Dermis blood vessel endothelial cell (primary cell): ENCODE results near the gene MCOLN2. TPM values are rescaled to one million over a fixed set of nuclear protein-coding genes. Genes with fewer than 3 reads are reported as not detected.

Experiments used
- DNase-seq: peaks from one replicate; pipeline ENCODE4 v3.0.0; 2010
- total RNA-seq: library from RNA; depleted of rRNA; stranded (reverse); fragments of >200 nt; gene quantifications from 2 replicates; pipeline ENCODE4 v1.2.3, GENCODE V29; 2014

Gene MCOLN2
- total RNA-seq, 1 donor from 2014 or later, result not detected

GRCh38 chr1:84985365-84985764, 11.5 kb downstream of the MCOLN2 start:
- DNase-seq, result no peak

- no peak for DNase-seq
Measured at GRCh38 chr1:84982395-84982794, 14.5 kb downstream of the MCOLN2 start.

GRCh38 chr1:84975035-84975434, 21.9 kb downstream of the MCOLN2 start:
- DNase-seq, result no peak

GRCh38 chr1:84973498-84974334, 23.2 kb downstream of the MCOLN2 start:
- DNase-seq, result no peak

GRCh38 chr1:84972377-84972987, 24.4 kb downstream of the MCOLN2 start:
- DNase-seq, result peak; percentile 19

GRCh38 chr1:84971957-84972356, 25.0 kb downstream of the MCOLN2 start:
- no peak for DNase-seq

GRCh38 chr1:84969489-84970250, 27.2 kb downstream of the MCOLN2 start:
- no peak for DNase-seq

- no peak for DNase-seq
Measured at GRCh38 chr1:84968865-84969264, 28.0 kb downstream of the MCOLN2 start.

- no peak for DNase-seq
Measured at GRCh38 chr1:84968101-84968500, 28.8 kb downstream of the MCOLN2 start.

GRCh38 chr1:84967666-84968065, 29.2 kb downstream of the MCOLN2 start:
- DNase-seq, result no peak

GRCh38 chr1:84963021-84963420, 33.9 kb downstream of the MCOLN2 start:
- DNase-seq, result no peak

GRCh38 chr1:84961316-84961715, 35.6 kb downstream of the MCOLN2 start:
- no peak for DNase-seq

GRCh38 chr1:84960371-84960770, 36.5 kb downstream of the MCOLN2 start:
- DNase-seq, result no peak

- DNase-seq, result no peak
Measured at GRCh38 chr1:84959294-84959693, 37.6 kb downstream of the MCOLN2 start.

- no peak for DNase-seq
Measured at GRCh38 chr1:84957966-84958365, 38.9 kb downstream of the MCOLN2 start.

GRCh38 chr1:84956655-84957054, 40.3 kb downstream of the MCOLN2 start:
- no peak for DNase-seq

- no peak for DNase-seq
Measured at GRCh38 chr1:84956097-84956496, 40.8 kb downstream of the MCOLN2 start.

- no peak for DNase-seq
Measured at GRCh38 chr1:84949664-84950063, 47.2 kb downstream of the MCOLN2 start.

- DNase-seq, result no peak
Measured at GRCh38 chr1:84947536-84948410, 49.1 kb downstream of the MCOLN2 start.

- no peak for DNase-seq
Measured at GRCh38 chr1:84946631-84947030, 50.3 kb downstream of the MCOLN2 start.

- DNase-seq, result peak; percentile 96
Measured at GRCh38 chr1:84944767-84945486, 52.0 kb downstream of the MCOLN2 start.

- DNase-seq, result no peak
Measured at GRCh38 chr1:84941843-84942242, 55.1 kb downstream of the MCOLN2 start.
